HEK293 (cell line): ENCODE measurements around the gene ARHGEF2.

Experiments
- CTCF ChIA-PET: fragments of 350-600 bp; formaldehyde crosslinking; extraction: SDS; loops from one replicate; lab custom pipeline; 2021; ENCODE audit warnings: antibody characterized with exemption; lab: Yijun Ruan, JAX
- POLR2A ChIA-PET: fragments of 300-600 bp; formaldehyde crosslinking; extraction: SDS; loops from one replicate; lab custom pipeline; 2020; ENCODE audit warnings: antibody characterized with exemption, inconsistent platforms; lab: Yijun Ruan, JAX
- H3K27ac ChIP-seq: fragments of 200-500 bp; sonication (Bioruptor generic); 2 replicates; pipeline ENCODE4 v1.5.1; 2014; ENCODE audit warnings: low read depth, low read length, control low read depth, inconsistent platforms; ENCODE audit errors: extremely low read depth
- H3K36me3 ChIP-seq, 2 experiments: fragments of 200-500 bp in 1 of 2; sonication (Bioruptor generic) in 1 of 2; 1 replicate in 1 of 2; 2 replicates in 1 of 2; pipeline ENCODE4 v1.5.1; 2014 to 2017; ENCODE audit warnings: inconsistent platforms in 2 of 2, low read length in 2 of 2; ENCODE audit not compliant: control insufficient read depth in 2 of 2, insufficient read depth in 1 of 2
- H3K4me1 ChIP-seq: fragments of 200-500 bp; sonication (Bioruptor generic); 2 replicates; pipeline ENCODE4 v1.5.1; 2014; ENCODE audit warnings: mild to moderate bottlenecking, low read length, inconsistent platforms; ENCODE audit not compliant: control insufficient read depth, insufficient read depth
- H3K4me3 ChIP-seq: 2 replicates; pipeline ENCODE4 v1.5.1; 2011; ENCODE audit warnings: low read depth, mild to moderate bottlenecking, control low read depth, low read length, moderate library complexity
- H3K9me3 ChIP-seq: fragments of 200-500 bp; sonication (Bioruptor generic); 2 replicates; pipeline ENCODE4 v1.5.1; 2014; ENCODE audit warnings: low read depth, low read length, inconsistent platforms; ENCODE audit not compliant: control insufficient read depth, insufficient read depth
- BCL11A ChIP-seq: fragments of 450-650 bp; formaldehyde crosslinking; IDR thresholded peaks from 2 replicates; pipeline ENCODE4 v1.5.1; 2016; ENCODE audit warnings: low read depth, missing biosample characterization, missing genetic modification characterization
- EGR2 ChIP-seq: fragments of 450-650 bp; formaldehyde crosslinking; IDR thresholded peaks from 2 replicates; pipeline ENCODE4 v1.5.1; 2016; ENCODE audit warnings: low read depth, missing biosample characterization, missing genetic modification characterization
- FEZF1 ChIP-seq: fragments of 450-650 bp; formaldehyde crosslinking; IDR thresholded peaks from 2 replicates; pipeline ENCODE4 v1.5.1; 2016; ENCODE audit warnings: missing biosample characterization, missing genetic modification characterization
- GLI4 ChIP-seq: fragments of 450-650 bp; formaldehyde crosslinking; IDR thresholded peaks from 2 replicates; pipeline ENCODE4 v1.5.1; 2016; ENCODE audit warnings: missing biosample characterization, missing genetic modification characterization
- HOXC10 ChIP-seq: sonication (generic); formaldehyde crosslinking; IDR thresholded peaks from 2 replicates; pipeline ENCODE4 v1.8.1; 2023; ENCODE audit warnings: mild to moderate bottlenecking, missing genetic modification reagents
- IKZF3 ChIP-seq: fragments of 450-650 bp; IDR thresholded peaks from 2 replicates; pipeline ENCODE4 v1.5.0; 2018; ENCODE audit warnings: missing biosample characterization, mild to moderate bottlenecking, missing genetic modification characterization, moderate library complexity
- PBX3 ChIP-seq: sonication (generic); formaldehyde crosslinking; IDR thresholded peaks from 2 replicates; pipeline ENCODE4 v1.8.1; 2022; ENCODE audit warnings: mild to moderate bottlenecking, moderate library complexity, missing genetic modification reagents
- SALL2 ChIP-seq: fragments of 450-650 bp; formaldehyde crosslinking; IDR thresholded peaks from 2 replicates; pipeline ENCODE4 v1.5.0; 2017; ENCODE audit warnings: missing biosample characterization, mild to moderate bottlenecking, missing genetic modification characterization, borderline replicate concordance
- SCRT1 ChIP-seq: fragments of 450-650 bp; formaldehyde crosslinking; IDR thresholded peaks from 2 replicates; pipeline ENCODE4 v1.5.1; 2016; ENCODE audit warnings: missing biosample characterization, missing genetic modification characterization, borderline replicate concordance
- SETDB1 ChIP-seq: IDR thresholded peaks from one replicate; pipeline ENCODE4 v1.6.1; 2017; ENCODE audit warnings: mild to moderate bottlenecking, low read length, moderate library complexity, mixed read lengths; ENCODE audit not compliant: insufficient read length
- YY1 ChIP-seq: fragments of 450-650 bp; formaldehyde crosslinking; IDR thresholded peaks from 2 replicates; pipeline ENCODE4 v1.5.1; 2018; ENCODE audit warnings: missing biosample characterization, missing genetic modification characterization
- ZBTB1 ChIP-seq: fragments of 450-650 bp; formaldehyde crosslinking; IDR thresholded peaks from 2 replicates; pipeline ENCODE4 v1.5.1; 2016; ENCODE audit warnings: missing biosample characterization, missing genetic modification characterization
- ZBTB17 ChIP-seq: fragments of 450-650 bp; formaldehyde crosslinking; IDR thresholded peaks from 2 replicates; pipeline ENCODE4 v1.5.1; 2016; ENCODE audit warnings: missing biosample characterization, missing genetic modification characterization
- ZFP41 ChIP-seq: fragments of 450-650 bp; formaldehyde crosslinking; IDR thresholded peaks from 2 replicates; pipeline ENCODE4 v1.5.1; 2016; ENCODE audit warnings: missing biosample characterization, missing genetic modification characterization, borderline replicate concordance
- ZNF10 ChIP-seq: fragments of 450-650 bp; formaldehyde crosslinking; IDR thresholded peaks from 2 replicates; pipeline ENCODE4 v1.5.1; 2017; ENCODE audit warnings: missing biosample characterization, missing genetic modification characterization
- ZNF114 ChIP-seq: fragments of 450-650 bp; formaldehyde crosslinking; IDR thresholded peaks from 2 replicates; pipeline ENCODE4 v1.5.0; 2017; ENCODE audit warnings: missing biosample characterization, missing genetic modification characterization
- ZNF132 ChIP-seq: fragments of 450-650 bp; formaldehyde crosslinking; IDR thresholded peaks from 2 replicates; pipeline ENCODE4 v1.5.1; 2017; ENCODE audit warnings: missing biosample characterization, missing genetic modification characterization, borderline replicate concordance
- ZNF16 ChIP-seq: fragments of 450-650 bp; formaldehyde crosslinking; IDR thresholded peaks from 2 replicates; pipeline ENCODE4 v1.5.1; 2016; ENCODE audit warnings: low read depth, missing biosample characterization, missing genetic modification characterization
- ZNF2 ChIP-seq: fragments of 450-650 bp; formaldehyde crosslinking; IDR thresholded peaks from 2 replicates; pipeline ENCODE4 v1.5.1; 2016; ENCODE audit warnings: missing biosample characterization, missing genetic modification characterization
- ZNF211 ChIP-seq: fragments of 450-650 bp; formaldehyde crosslinking; IDR thresholded peaks from 2 replicates; pipeline ENCODE4 v1.5.1; 2016; ENCODE audit warnings: low read depth, missing biosample characterization, missing genetic modification characterization
- ZNF366 ChIP-seq: fragments of 450-650 bp; formaldehyde crosslinking; conservative IDR thresholded peaks from 2 replicates; pipeline ENCODE4 v1.5.1; 2016; ENCODE audit warnings: missing biosample characterization, missing genetic modification characterization
- ZNF404 ChIP-seq: fragments of 450-650 bp; formaldehyde crosslinking; IDR thresholded peaks from 2 replicates; pipeline ENCODE4 v1.5.1; 2017; ENCODE audit warnings: missing biosample characterization, missing genetic modification characterization
- ZNF501 ChIP-seq: fragments of 450-650 bp; formaldehyde crosslinking; IDR thresholded peaks from 2 replicates; pipeline ENCODE4 v1.5.1; 2016; ENCODE audit warnings: missing biosample characterization, missing genetic modification characterization
- ZNF529 ChIP-seq: fragments of 450-650 bp; formaldehyde crosslinking; IDR thresholded peaks from 2 replicates; pipeline ENCODE4 v1.5.1; 2017; ENCODE audit warnings: missing genetic modification characterization, missing biosample characterization; ENCODE audit not compliant: insufficient replicate concordance
- ZNF530 ChIP-seq: fragments of 450-650 bp; formaldehyde crosslinking; IDR thresholded peaks from 2 replicates; pipeline ENCODE4 v1.5.1; 2016; ENCODE audit warnings: low read depth, missing biosample characterization, missing genetic modification characterization
- ZNF544 ChIP-seq: fragments of 450-650 bp; formaldehyde crosslinking; IDR thresholded peaks from 2 replicates; pipeline ENCODE4 v1.5.0; 2017; ENCODE audit warnings: missing biosample characterization, missing genetic modification characterization
- ZNF561 ChIP-seq: fragments of 450-650 bp; IDR thresholded peaks from 2 replicates; pipeline ENCODE4 v1.5.1; 2018; ENCODE audit warnings: missing biosample characterization, missing genetic modification characterization, borderline replicate concordance
- ZNF621 ChIP-seq: fragments of 450-650 bp; formaldehyde crosslinking; IDR thresholded peaks from 2 replicates; pipeline ENCODE4 v1.5.1; 2017; ENCODE audit warnings: missing biosample characterization, missing genetic modification characterization
- ZNF664 ChIP-seq: fragments of 450-650 bp; formaldehyde crosslinking; IDR thresholded peaks from 2 replicates; pipeline ENCODE4 v1.5.1; 2016; ENCODE audit warnings: missing biosample characterization, missing genetic modification characterization
- ZNF76 ChIP-seq: fragments of 450-650 bp; formaldehyde crosslinking; IDR thresholded peaks from 2 replicates; pipeline ENCODE4; 2016; ENCODE audit warnings: low read depth, missing biosample characterization, missing genetic modification characterization, borderline replicate concordance
- ZNF843 ChIP-seq: fragments of 450-650 bp; formaldehyde crosslinking; IDR thresholded peaks from 2 replicates; pipeline ENCODE4 v1.5.1; 2016; ENCODE audit warnings: missing biosample characterization, missing genetic modification characterization
- ZXDB ChIP-seq: fragments of 450-650 bp; formaldehyde crosslinking; IDR thresholded peaks from 2 replicates; pipeline ENCODE4 v1.5.1; 2016; ENCODE audit warnings: missing biosample characterization, missing genetic modification characterization
- TF ChIP-seq, protein P1 (sequence below): fragments of 450-650 bp; formaldehyde crosslinking; IDR thresholded peaks from 2 replicates; pipeline ENCODE4 v1.5.1; 2016; ENCODE audit warnings: missing biosample characterization, missing genetic modification characterization, borderline replicate concordance
- TF ChIP-seq, protein P2 (sequence below): fragments of 450-650 bp; formaldehyde crosslinking; IDR thresholded peaks from 2 replicates; pipeline ENCODE4 v1.5.1; 2016; ENCODE audit warnings: missing biosample characterization, missing genetic modification characterization

ARHGEF2 gene

GRCh38 chr1:155910621-155911121 is 67.7 kb downstream of the ARHGEF2 start:
- Histone ChIP-seq H3K36me3 (peaks cover 73 to 78% of the 10 kb centered on the region in 2 experiments), H3K4me3 (peak overlapping the region; percentile 89), H3K27ac (peak overlapping the region; percentile 11; the same call in 1 of the 2 replicates), H3K4me1 (no peaks in the 10 kb centered on the region), H3K9me3 (no peaks in the 10 kb centered on the region)
- ChIA-PET POLR2A (no interaction called here), CTCF (interaction anchor here (0.6 kb wide), 1 partner anchor 13 kb away, joined by 3 read pairs; no protein-coding TSS in a partner anchor)
- TF ChIP-seq SETDB1 (no peak), FEZF1 (tag by site-specific recombination) (no peak), SCRT1 (tag by site-specific recombination) (no peak), ZFP41 (tag by site-specific recombination) (no peak), ZBTB1 (tag by site-specific recombination) (no peak), HOXC10 (no peak), ZNF114 (tag by site-specific recombination) (no peak), ZNF404 (tag by site-specific recombination) (no peak), SALL2 (tag by site-specific recombination) (no peak), BCL11A (no peak), EGR2 (tag by site-specific recombination) (no peak), ZNF529 (tag by site-specific recombination) (no peak), GLI4 (tag by site-specific recombination) (no peak), ZNF530 (no peak), ZNF843 (no peak), ZNF561 (tag by site-specific recombination) (no peak), ZNF10 (no peak), ZNF132 (no peak), ZNF621 (tag by site-specific recombination) (no peak), ZNF366 (tag by site-specific recombination) (0 out of 2 replicates have a peak, but pooled peaks have one; percentile 20), ZNF76 (tag by site-specific recombination) (peak; percentile 79), ZNF211 (tag by site-specific recombination) (no peak), ZNF664 (tag by site-specific recombination) (no peak), ZNF501 (tag by site-specific recombination) (no peak), ZNF2 (tag by site-specific recombination) (no peak), YY1 (no peak), IKZF3 (0 out of 2 replicates have a peak, but pooled peaks have one; percentile 23), ZBTB17 (tag by site-specific recombination) (no peak), PBX3 (no peak), ZNF544 (tag by site-specific recombination) (no peak), ZNF16 (tag by site-specific recombination) (no peak), ZXDB (peak; percentile 100)
- TF ChIP-seq, protein P1, sequence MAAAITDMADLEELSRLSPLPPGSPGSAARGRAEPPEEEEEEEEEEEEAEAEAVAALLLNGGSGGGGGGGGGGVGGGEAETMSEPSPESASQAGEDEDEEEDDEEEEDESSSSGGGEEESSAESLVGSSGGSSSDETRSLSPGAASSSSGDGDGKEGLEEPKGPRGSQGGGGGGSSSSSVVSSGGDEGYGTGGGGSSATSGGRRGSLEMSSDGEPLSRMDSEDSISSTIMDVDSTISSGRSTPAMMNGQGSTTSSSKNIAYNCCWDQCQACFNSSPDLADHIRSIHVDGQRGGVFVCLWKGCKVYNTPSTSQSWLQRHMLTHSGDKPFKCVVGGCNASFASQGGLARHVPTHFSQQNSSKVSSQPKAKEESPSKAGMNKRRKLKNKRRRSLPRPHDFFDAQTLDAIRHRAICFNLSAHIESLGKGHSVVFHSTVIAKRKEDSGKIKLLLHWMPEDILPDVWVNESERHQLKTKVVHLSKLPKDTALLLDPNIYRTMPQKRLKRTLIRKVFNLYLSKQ, result no peak
- TF ChIP-seq, protein P2, sequence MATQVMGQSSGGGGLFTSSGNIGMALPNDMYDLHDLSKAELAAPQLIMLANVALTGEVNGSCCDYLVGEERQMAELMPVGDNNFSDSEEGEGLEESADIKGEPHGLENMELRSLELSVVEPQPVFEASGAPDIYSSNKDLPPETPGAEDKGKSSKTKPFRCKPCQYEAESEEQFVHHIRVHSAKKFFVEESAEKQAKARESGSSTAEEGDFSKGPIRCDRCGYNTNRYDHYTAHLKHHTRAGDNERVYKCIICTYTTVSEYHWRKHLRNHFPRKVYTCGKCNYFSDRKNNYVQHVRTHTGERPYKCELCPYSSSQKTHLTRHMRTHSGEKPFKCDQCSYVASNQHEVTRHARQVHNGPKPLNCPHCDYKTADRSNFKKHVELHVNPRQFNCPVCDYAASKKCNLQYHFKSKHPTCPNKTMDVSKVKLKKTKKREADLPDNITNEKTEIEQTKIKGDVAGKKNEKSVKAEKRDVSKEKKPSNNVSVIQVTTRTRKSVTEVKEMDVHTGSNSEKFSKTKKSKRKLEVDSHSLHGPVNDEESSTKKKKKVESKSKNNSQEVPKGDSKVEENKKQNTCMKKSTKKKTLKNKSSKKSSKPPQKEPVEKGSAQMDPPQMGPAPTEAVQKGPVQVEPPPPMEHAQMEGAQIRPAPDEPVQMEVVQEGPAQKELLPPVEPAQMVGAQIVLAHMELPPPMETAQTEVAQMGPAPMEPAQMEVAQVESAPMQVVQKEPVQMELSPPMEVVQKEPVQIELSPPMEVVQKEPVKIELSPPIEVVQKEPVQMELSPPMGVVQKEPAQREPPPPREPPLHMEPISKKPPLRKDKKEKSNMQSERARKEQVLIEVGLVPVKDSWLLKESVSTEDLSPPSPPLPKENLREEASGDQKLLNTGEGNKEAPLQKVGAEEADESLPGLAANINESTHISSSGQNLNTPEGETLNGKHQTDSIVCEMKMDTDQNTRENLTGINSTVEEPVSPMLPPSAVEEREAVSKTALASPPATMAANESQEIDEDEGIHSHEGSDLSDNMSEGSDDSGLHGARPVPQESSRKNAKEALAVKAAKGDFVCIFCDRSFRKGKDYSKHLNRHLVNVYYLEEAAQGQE (tag by site-specific recombination), result no peak
